Esophagus squamous epithelium (tissue), 5 donors: Measurements from ENCODE around the gene IDS. TPM values are rescaled to one million over a fixed set of nuclear protein-coding genes. Genes with fewer than 3 reads are reported as not detected.
"Not testable (repeated sequence)": the region's sequence is repeated elsewhere in the genome, so short reads cannot be mapped to it uniquely, and the experiment has no call there.

Source experiments
- DNase-seq: peaks from one replicate; lab custom pipeline; 2025; lab: John Stamatoyannopoulos, UW
- H3K27ac ChIP-seq, 4 donors: fragments of 200-600 bp; sonication (generic); one replicate each; pipeline ENCODE4 v1.5.1; 2016 to 2019; ENCODE audit warnings: mild to moderate bottlenecking in 1 of 4
- H3K27me3 ChIP-seq, 4 donors: fragments of 200-600 bp; sonication (generic); 1 replicate in 3 of 4; 2 replicates in 1 of 4; pipeline versions ENCODE4 v1.5.1 to v1.6.0; 2017 to 2021; ENCODE audit warnings: antibody characterized with exemption in 1 of 4
- H3K36me3 ChIP-seq, 3 donors: fragments of 200-600 bp; sonication (generic); one replicate each; pipeline ENCODE4 v1.5.1; 2016 to 2019
- H3K4me1 ChIP-seq, 3 donors: fragments of 200-600 bp; sonication (generic); one replicate each; pipeline ENCODE4 v1.5.1; 2017 to 2019
- H3K4me3 ChIP-seq, 4 donors: fragments of 200-600 bp; sonication (generic); 1 replicate in 3 of 4; 2 replicates in 1 of 4; pipeline ENCODE4 v1.5.1; 2016 to 2019; ENCODE audit warnings: mild to moderate bottlenecking in 2 of 4, moderate library complexity in 1 of 4
- H3K9me3 ChIP-seq, 3 donors: fragments of 200-600 bp; sonication (generic); one replicate each; pipeline ENCODE4 v1.5.1; 2016 to 2019
- CTCF ChIP-seq, 6 experiments: fragments of 450-650 bp in 4 of 6; fragments of 200-600 bp in 2 of 6; sonication (generic) in 2 of 6; IDR thresholded peaks; one replicate each; pipeline ENCODE4 v1.5.1; 2016 to 2019; ENCODE audit warnings: antibody characterized with exemption in 6 of 6, mild to moderate bottlenecking in 4 of 6, moderate library complexity in 4 of 6
- POLR2A ChIP-seq, 4 donors: fragments of 450-650 bp; IDR thresholded peaks; one replicate each; pipeline ENCODE4 v1.6.1; 2017; ENCODE audit warnings: antibody characterized with exemption in 4 of 4, mild to moderate bottlenecking in 4 of 4, moderate library complexity in 3 of 4
- WGBS, 2 donors: methylation state at CpG; one replicate each; pipeline ENCODE4 v1.1.5; 2018; 5-methylcytosine and 5-hydroxymethylcytosine counted together
- intact Hi-C: fragments of 100-400 bp; cut with DNase I; formaldehyde crosslinking; loops from one replicate; pipeline ENCODE4 v1.15.0; 2022
- total RNA-seq, 4 donors: library from RNA; depleted of rRNA; stranded (reverse); fragments of >200 nt; gene quantifications; one replicate each; pipeline ENCODE4 v1.1.0, GENCODE V29; 2016
- donor health status: DM: yes; HTN: yes; CAD: no.

The IDS gene
- total RNA-seq, 4 donors from 2014 or later, result 24.8 to 46.0 (median 30.4) TPM

GRCh38 chrX:149522916-149523315 lies 17.8 kb upstream of the IDS start:
- no peak for TF ChIP-seq POLR2A (IDR thresholded peaks at IDR 0.05)
- H3K36me3 ChIP-seq, result no peaks in the 10 kb centered on the region
- peaks cover 0 to 13% (median 0%) of the 10 kb centered on the region in 3 donors for H3K4me1 ChIP-seq
- H3K27me3 ChIP-seq, result no peaks in the 10 kb centered on the region
- H3K4me3 ChIP-seq, result no peak overlapping the region
- WGBS, 2 donors, result 33 to 67% methylated on average over 1 of the region's 2 CpGs
- intact Hi-C loops, result no loop called here
- no peaks in the 10 kb centered on the region for H3K9me3 ChIP-seq
- DNase-seq, result no peak
- H3K27ac ChIP-seq, result no peak overlapping the region

GRCh38 chrX:149521438-149521837 lies 16.3 kb upstream of the IDS start:
- TF ChIP-seq POLR2A (IDR thresholded peaks at IDR 0.05), result no peak
- Histone ChIP-seq H3K4me1 (peaks cover 0 to 13% (median 0%) of the 10 kb centered on the region in 3 donors), H3K9me3 (no peaks in the 10 kb centered on the region), H3K36me3 (no peaks in the 10 kb centered on the region), H3K27ac (no peak overlapping the region), H3K27me3 (no peaks in the 10 kb centered on the region), H3K4me3 (no peak overlapping the region)
- WGBS, 2 donors, result 46 to 66% methylated on average over 9 of the region's 9 CpGs
- no peak for DNase-seq
- intact Hi-C loops, result no loop called here

GRCh38 chrX:149520636-149521277 lies 15.7 kb upstream of the IDS start:
- DNase-seq, intact Hi-C loops, H3K9me3 ChIP-seq, H3K27me3 ChIP-seq, H3K4me1 ChIP-seq, H3K4me3 ChIP-seq, H3K27ac ChIP-seq, H3K36me3 ChIP-seq: not testable (repeated sequence)
- WGBS, 2 donors, result 51 to 52% methylated on average over 3 of the region's 3 CpGs

- no peaks in the 10 kb centered on the region for H3K27me3 ChIP-seq
- H3K36me3 ChIP-seq, result no peaks in the 10 kb centered on the region
- peaks cover 0 to 12% (median 0%) of the 10 kb centered on the region in 3 donors for H3K4me1 ChIP-seq
- no peaks in the 10 kb centered on the region for H3K9me3 ChIP-seq
- TF ChIP-seq CTCF (IDR thresholded peaks at IDR 0.05), result no peak
- no peak for TF ChIP-seq POLR2A (IDR thresholded peaks at IDR 0.05)
- 56 to 63% methylated on average over 3 to 7 of the region's 7 CpGs for WGBS, 2 donors
- no peak for DNase-seq
- no peak overlapping the region for H3K4me3 ChIP-seq
- peak overlapping the region in 2 of 4 donors; percentile 1 to 18 for H3K27ac ChIP-seq
- intact Hi-C loops, result no loop called here
These were observed 13.1 kb upstream of the IDS start for GRCh38 chrX:149518236-149518635.

- Histone ChIP-seq H3K4me3 (no peak overlapping the region), H3K27ac (no peak overlapping the region), H3K27me3 (no peaks in the 10 kb centered on the region), H3K4me1 (peaks cover 0 to 21% (median 3%) of the 10 kb centered on the region in 3 donors), H3K36me3 (no peaks in the 10 kb centered on the region), H3K9me3 (no peaks in the 10 kb centered on the region)
- TF ChIP-seq POLR2A (IDR thresholded peaks at IDR 0.05), result no peak
- intact Hi-C loops, result no loop called here
- 68 to 100% methylated on average over 1 of the region's 1 CpG for whole genome bisulfite sequencing, 2 donors
- no peak for DNase-seq
These were observed 12.2 kb upstream of the IDS start for GRCh38 chrX:149517308-149517707.

GRCh38 chrX:149516604-149517003 lies 11.5 kb upstream of the IDS start:
- intact Hi-C loops, result no loop called here
- WGBS, 2 donors, result 69 to 76% methylated on average over 2 of the region's 2 CpGs
- H3K36me3 ChIP-seq, result no peaks in the 10 kb centered on the region
- no peaks in the 10 kb centered on the region for H3K27me3 ChIP-seq
- no peak for DNase-seq
- H3K4me3 ChIP-seq, result no peak overlapping the region
- no peak for TF ChIP-seq CTCF (IDR thresholded peaks at IDR 0.05)
- TF ChIP-seq POLR2A (IDR thresholded peaks at IDR 0.05), result no peak
- no peaks in the 10 kb centered on the region for H3K9me3 ChIP-seq
- H3K27ac ChIP-seq, result no peak overlapping the region
- peaks cover 0 to 28% (median 3%) of the 10 kb centered on the region in 3 donors for H3K4me1 ChIP-seq

- TF ChIP-seq POLR2A (IDR thresholded peaks at IDR 0.05) (no peak), CTCF (IDR thresholded peaks at IDR 0.05) (no peak)
- intact Hi-C loops, result no loop called here
- DNase-seq, result no peak
- Histone ChIP-seq H3K27me3 (no peaks in the 10 kb centered on the region), H3K4me3 (no peak overlapping the region), H3K9me3 (no peaks in the 10 kb centered on the region), H3K36me3 (no peaks in the 10 kb centered on the region), H3K4me1 (peaks cover 0 to 33% (median 3%) of the 10 kb centered on the region in 3 donors), H3K27ac (no peak overlapping the region)
- WGBS, 2 donors, result 20 to 69% methylated on average over 4 of the region's 4 CpGs
These were observed 11.0 kb upstream of the IDS start for GRCh38 chrX:149515954-149516602.
